HEK293 (cell line): ENCODE data around the gene STARD3.

Experiments used
- CTCF ChIA-PET: fragments of 350-600 bp; formaldehyde crosslinking; extraction: SDS; loops from one replicate; lab custom pipeline; 2021; ENCODE audit warnings: antibody characterized with exemption; lab: Yijun Ruan, JAX
- POLR2A ChIA-PET: fragments of 300-600 bp; formaldehyde crosslinking; extraction: SDS; loops from one replicate; lab custom pipeline; 2020; ENCODE audit warnings: antibody characterized with exemption, inconsistent platforms; lab: Yijun Ruan, JAX
- H3K27ac ChIP-seq: fragments of 200-500 bp; sonication (Bioruptor generic); 2 replicates; pipeline ENCODE4 v1.5.1; 2014; ENCODE audit warnings: low read depth, low read length, control low read depth, inconsistent platforms; ENCODE audit errors: extremely low read depth
- H3K36me3 ChIP-seq, 2 experiments: fragments of 200-500 bp in 1 of 2; sonication (Bioruptor generic) in 1 of 2; 1 replicate in 1 of 2; 2 replicates in 1 of 2; pipeline ENCODE4 v1.5.1; 2014 to 2017; ENCODE audit warnings: inconsistent platforms in 2 of 2, low read length in 2 of 2; ENCODE audit not compliant: control insufficient read depth in 2 of 2, insufficient read depth in 1 of 2
- H3K4me1 ChIP-seq: fragments of 200-500 bp; sonication (Bioruptor generic); 2 replicates; pipeline ENCODE4 v1.5.1; 2014; ENCODE audit warnings: mild to moderate bottlenecking, low read length, inconsistent platforms; ENCODE audit not compliant: control insufficient read depth, insufficient read depth
- H3K4me3 ChIP-seq: 2 replicates; pipeline ENCODE4 v1.5.1; 2011; ENCODE audit warnings: low read depth, mild to moderate bottlenecking, control low read depth, low read length, moderate library complexity
- H3K9me3 ChIP-seq: fragments of 200-500 bp; sonication (Bioruptor generic); 2 replicates; pipeline ENCODE4 v1.5.1; 2014; ENCODE audit warnings: low read depth, low read length, inconsistent platforms; ENCODE audit not compliant: control insufficient read depth, insufficient read depth
- GLI4 ChIP-seq: fragments of 450-650 bp; formaldehyde crosslinking; IDR thresholded peaks from 2 replicates; pipeline ENCODE4 v1.5.1; 2016; ENCODE audit warnings: missing biosample characterization, missing genetic modification characterization
- PRDM10 ChIP-seq: fragments of 450-650 bp; formaldehyde crosslinking; IDR thresholded peaks from 2 replicates; pipeline ENCODE4 v1.5.1; 2016; ENCODE audit warnings: missing biosample characterization, missing genetic modification characterization
- REST ChIP-seq: fragments of 450-650 bp; formaldehyde crosslinking; IDR thresholded peaks from 2 replicates; pipeline ENCODE4 v1.5.1; 2016; ENCODE audit warnings: missing biosample characterization, missing genetic modification characterization
- ZBTB17 ChIP-seq: fragments of 450-650 bp; formaldehyde crosslinking; IDR thresholded peaks from 2 replicates; pipeline ENCODE4 v1.5.1; 2016; ENCODE audit warnings: missing biosample characterization, missing genetic modification characterization
- ZBTB8A ChIP-seq: fragments of 450-650 bp; formaldehyde crosslinking; IDR thresholded peaks from 2 replicates; pipeline ENCODE4 v1.5.1; 2016; ENCODE audit warnings: missing biosample characterization, missing genetic modification characterization
- ZFHX2 ChIP-seq: fragments of 450-650 bp; formaldehyde crosslinking; conservative IDR thresholded peaks from 2 replicates; pipeline ENCODE4 v1.5.1; 2016; ENCODE audit warnings: missing biosample characterization, missing genetic modification characterization
- ZNF175 ChIP-seq: fragments of 450-650 bp; formaldehyde crosslinking; IDR thresholded peaks from 2 replicates; pipeline ENCODE4 v1.5.1; 2016; ENCODE audit warnings: missing biosample characterization, missing genetic modification characterization
- ZNF2 ChIP-seq: fragments of 450-650 bp; formaldehyde crosslinking; IDR thresholded peaks from 2 replicates; pipeline ENCODE4 v1.5.1; 2016; ENCODE audit warnings: missing biosample characterization, missing genetic modification characterization
- ZNF202 ChIP-seq: fragments of 450-650 bp; formaldehyde crosslinking; IDR thresholded peaks from 2 replicates; pipeline ENCODE4 v1.5.1; 2016; ENCODE audit warnings: missing biosample characterization, missing genetic modification characterization, borderline replicate concordance
- ZNF211 ChIP-seq: fragments of 450-650 bp; formaldehyde crosslinking; IDR thresholded peaks from 2 replicates; pipeline ENCODE4 v1.5.1; 2016; ENCODE audit warnings: low read depth, missing biosample characterization, missing genetic modification characterization
- ZNF214 ChIP-seq: fragments of 450-650 bp; formaldehyde crosslinking; IDR thresholded peaks from 2 replicates; pipeline ENCODE4 v1.5.1; 2017; ENCODE audit warnings: missing biosample characterization, mild to moderate bottlenecking, missing genetic modification characterization, borderline replicate concordance
- ZNF223 ChIP-seq: fragments of 450-650 bp; formaldehyde crosslinking; IDR thresholded peaks from 2 replicates; pipeline ENCODE4 v1.5.1; 2016; ENCODE audit warnings: missing biosample characterization, missing genetic modification characterization
- ZNF335 ChIP-seq: fragments of 450-650 bp; formaldehyde crosslinking; conservative IDR thresholded peaks from 2 replicates; pipeline ENCODE4 v1.5.1; 2016; ENCODE audit warnings: missing biosample characterization, missing genetic modification characterization
- ZNF501 ChIP-seq: fragments of 450-650 bp; formaldehyde crosslinking; IDR thresholded peaks from 2 replicates; pipeline ENCODE4 v1.5.1; 2016; ENCODE audit warnings: missing biosample characterization, missing genetic modification characterization
- ZNF600 ChIP-seq: fragments of 450-650 bp; formaldehyde crosslinking; IDR thresholded peaks from 2 replicates; pipeline ENCODE4 v1.5.1; 2016; ENCODE audit warnings: missing biosample characterization, missing genetic modification characterization
- ZNF792 ChIP-seq: fragments of 450-650 bp; formaldehyde crosslinking; IDR thresholded peaks from 2 replicates; pipeline ENCODE4 v1.5.1; 2016; ENCODE audit warnings: missing biosample characterization, missing genetic modification characterization
- ZNF830 ChIP-seq: fragments of 450-650 bp; IDR thresholded peaks from 2 replicates; pipeline ENCODE4 v1.5.0; 2018; ENCODE audit warnings: missing biosample characterization, missing genetic modification characterization, low read depth, mild to moderate bottlenecking, moderate library complexity
- TF ChIP-seq, protein P1 (sequence below): fragments of 450-650 bp; formaldehyde crosslinking; IDR thresholded peaks from 2 replicates; pipeline ENCODE4 v1.5.1; 2016; ENCODE audit warnings: missing biosample characterization, missing genetic modification characterization, borderline replicate concordance

The STARD3 gene

DNA sequence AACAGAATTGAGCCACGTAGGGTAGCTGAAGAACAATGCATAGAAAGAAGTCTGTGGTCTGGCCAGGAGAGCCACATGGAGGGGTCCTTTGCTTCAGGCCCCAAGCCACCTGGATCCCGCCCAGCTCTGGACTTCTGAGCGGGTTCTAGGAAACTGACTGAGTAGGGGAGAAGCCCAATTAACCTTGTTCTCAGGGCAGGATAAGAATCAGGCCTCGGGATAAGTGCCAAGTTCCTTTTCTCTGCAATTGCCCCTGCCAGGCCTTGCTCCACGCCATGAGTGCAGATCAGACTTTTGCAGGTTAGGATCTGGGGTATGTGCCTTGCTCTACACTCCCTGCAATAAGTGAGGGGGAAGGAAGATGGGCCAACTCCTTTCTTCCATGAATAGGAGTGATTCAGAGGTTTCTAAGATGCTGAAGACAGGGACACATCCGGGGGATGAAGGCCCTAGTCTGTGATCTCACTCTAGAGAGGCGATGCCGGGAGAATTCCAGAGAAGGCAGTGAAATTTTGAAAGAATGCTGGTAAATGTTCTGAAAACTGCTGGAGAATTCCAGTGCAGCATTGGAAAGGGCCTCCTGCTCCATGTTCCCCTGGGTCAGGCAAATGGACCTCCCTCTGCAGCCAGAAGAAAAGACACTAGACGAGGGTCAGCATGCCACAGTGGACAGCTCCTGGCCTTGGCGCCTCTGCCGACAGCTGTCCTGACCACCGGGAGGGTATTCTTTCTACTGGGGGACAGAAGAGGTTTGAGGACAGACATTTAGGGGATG lies 35.0 kb upstream of the STARD3 start:
- H3K4me3 ChIP-seq = no peak overlapping the region
- H3K4me1 ChIP-seq = peaks cover 14% of the 10 kb centered on the region
- TF ChIP-seq ZBTB17 (tag by site-specific recombination) (peak; percentile 88), ZNF214 (no peak), REST (tag by site-specific recombination) (peak; percentile 74), ZNF600 (tag by site-specific recombination) (peak; percentile 42; the same call in 1 of the 2 replicates)
- CTCF ChIA-PET = interaction anchor here (0.7 to 2.5 kb wide), 3 partner anchors 20 to 50 kb away, joined by 3 to 10 read pairs (median 6); no protein-coding TSS in a partner anchor
- no peaks in the 10 kb centered on the region for H3K36me3 ChIP-seq
- H3K9me3 ChIP-seq = no peaks in the 10 kb centered on the region
- POLR2A ChIA-PET = no interaction called here
- no peak overlapping the region for H3K27ac ChIP-seq

DNA sequence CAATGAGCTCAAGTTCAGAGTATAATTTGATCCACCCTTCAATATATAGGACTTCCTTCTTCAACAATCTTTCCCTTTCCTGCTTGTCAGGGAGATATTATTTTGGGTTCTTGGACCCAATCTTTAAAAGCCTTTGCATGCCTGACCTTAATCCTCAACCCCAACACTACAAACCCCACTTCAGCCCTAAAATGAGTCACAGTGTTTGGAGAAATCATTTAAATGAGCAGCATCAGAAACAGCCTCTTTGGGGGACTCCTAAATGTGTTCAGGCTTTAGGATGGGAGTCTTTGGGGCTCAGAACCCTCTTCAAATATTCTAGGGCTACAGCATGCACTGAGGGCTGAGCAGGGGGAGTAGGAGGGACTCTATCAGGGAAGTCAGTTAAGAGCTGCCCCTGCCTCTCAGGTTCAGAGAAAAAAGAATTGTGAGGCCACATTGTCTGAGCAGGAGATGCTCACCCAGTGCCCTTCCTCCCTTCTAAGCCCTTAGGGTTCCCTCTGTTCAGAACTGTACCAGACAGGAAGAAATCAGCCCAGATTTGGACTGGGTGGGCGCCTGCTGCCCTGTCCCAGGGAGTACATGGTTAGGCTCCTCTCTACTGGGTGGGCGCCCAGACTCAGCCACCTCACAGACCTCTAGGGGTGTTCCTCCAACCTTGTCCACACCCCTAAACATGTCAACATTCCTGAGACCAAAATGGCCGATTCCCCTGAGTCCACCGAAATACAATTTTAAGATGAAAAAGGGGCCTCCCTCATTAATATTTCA lies 34.2 kb upstream of the STARD3 start:
- H3K27ac ChIP-seq = no peak overlapping the region
- POLR2A ChIA-PET = no interaction called here
- no peaks in the 10 kb centered on the region for H3K36me3 ChIP-seq
- CTCF ChIA-PET = interaction anchor here (0.6 to 2.5 kb wide), 4 partner anchors 17 to 89 kb away, joined by 3 to 10 read pairs (median 5); no protein-coding TSS in a partner anchor
- no peaks in the 10 kb centered on the region for H3K9me3 ChIP-seq
- TF ChIP-seq ZNF335 (tag by site-specific recombination) (no peak), ZBTB8A (tag by site-specific recombination) (0 out of 2 replicates have a peak, but pooled peaks have one; percentile 16), PRDM10 (tag by site-specific recombination) (peak; percentile 93), ZNF501 (tag by site-specific recombination) (no peak), GLI4 (tag by site-specific recombination) (no peak), ZFHX2 (tag by site-specific recombination) (0 out of 2 replicates have a peak, but pooled peaks have one; percentile 9)
- H3K4me1 ChIP-seq = peaks cover 19% of the 10 kb centered on the region
- no peak overlapping the region for H3K4me3 ChIP-seq

- ChIA-PET CTCF (interaction anchor here (0.6 to 1.1 kb wide), 4 partner anchors 16 to 359 kb away, joined by 3 to 4 read pairs (median 3); no protein-coding TSS in a partner anchor), POLR2A (no interaction called here)
- H3K9me3 ChIP-seq = no peaks in the 10 kb centered on the region
- H3K27ac ChIP-seq = no peak overlapping the region
- H3K4me3 ChIP-seq = no peak overlapping the region
- no peaks in the 10 kb centered on the region for H3K36me3 ChIP-seq
- H3K4me1 ChIP-seq = peaks cover 25% of the 10 kb centered on the region
- TF ChIP-seq, protein P1, sequence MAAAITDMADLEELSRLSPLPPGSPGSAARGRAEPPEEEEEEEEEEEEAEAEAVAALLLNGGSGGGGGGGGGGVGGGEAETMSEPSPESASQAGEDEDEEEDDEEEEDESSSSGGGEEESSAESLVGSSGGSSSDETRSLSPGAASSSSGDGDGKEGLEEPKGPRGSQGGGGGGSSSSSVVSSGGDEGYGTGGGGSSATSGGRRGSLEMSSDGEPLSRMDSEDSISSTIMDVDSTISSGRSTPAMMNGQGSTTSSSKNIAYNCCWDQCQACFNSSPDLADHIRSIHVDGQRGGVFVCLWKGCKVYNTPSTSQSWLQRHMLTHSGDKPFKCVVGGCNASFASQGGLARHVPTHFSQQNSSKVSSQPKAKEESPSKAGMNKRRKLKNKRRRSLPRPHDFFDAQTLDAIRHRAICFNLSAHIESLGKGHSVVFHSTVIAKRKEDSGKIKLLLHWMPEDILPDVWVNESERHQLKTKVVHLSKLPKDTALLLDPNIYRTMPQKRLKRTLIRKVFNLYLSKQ = no peak
- no peak for TF ChIP-seq ZNF175 (tag by site-specific recombination)
- TF ChIP-seq ZNF223 (tag by site-specific recombination) = no peak
- no peak for TF ChIP-seq ZNF830 (tag by site-specific recombination)
- TF ChIP-seq ZNF792 (tag by site-specific recombination) = no peak
- no peak for TF ChIP-seq ZNF2 (tag by site-specific recombination)
- TF ChIP-seq ZNF211 = no peak
- no peak for TF ChIP-seq ZNF202 (tag by site-specific recombination)
Observed at GRCh38 chr17:39603304-39604016, 33.5 kb upstream of the STARD3 start.
